GM12892 (cell line): ENCODE results near the gene ARFGAP3.

ENCODE experiments used
- DNase-seq: peaks from one replicate; pipeline ENCODE4 v3.0.0; 2011; ENCODE audit not compliant: insufficient read length
- FAIRE-seq: peaks from 2 replicates; lab custom pipeline; 2011; peaks lifted over from hg19 to GRCh38; lab: Jason Lieb, UNC
- POLR2A ChIP-seq: IDR thresholded peaks from 2 replicates; pipeline ENCODE4 v1.6.1; 2011; ENCODE audit warnings: low read depth, low read length, control low read depth
- POLR2AphosphoS5 ChIP-seq: IDR thresholded peaks from 2 replicates; pipeline ENCODE4 v1.6.1; 2011; ENCODE audit warnings: low read depth, low read length, control low read depth
- TAF1 ChIP-seq: IDR thresholded peaks from 2 replicates; pipeline ENCODE4 v1.6.1; 2011; ENCODE audit warnings: low read depth, mild to moderate bottlenecking, control low read depth, low read length, borderline replicate concordance

Gene ARFGAP3

GRCh38 chr22:42871146-42872050 lies 14.3 kb upstream of the ARFGAP3 start:
- no peak for FAIRE-seq
- TF ChIP-seq POLR2AphosphoS5: no peak
- no peak for TF ChIP-seq POLR2A
- TF ChIP-seq TAF1: no peak
- DNase-seq: no peak

DNA sequence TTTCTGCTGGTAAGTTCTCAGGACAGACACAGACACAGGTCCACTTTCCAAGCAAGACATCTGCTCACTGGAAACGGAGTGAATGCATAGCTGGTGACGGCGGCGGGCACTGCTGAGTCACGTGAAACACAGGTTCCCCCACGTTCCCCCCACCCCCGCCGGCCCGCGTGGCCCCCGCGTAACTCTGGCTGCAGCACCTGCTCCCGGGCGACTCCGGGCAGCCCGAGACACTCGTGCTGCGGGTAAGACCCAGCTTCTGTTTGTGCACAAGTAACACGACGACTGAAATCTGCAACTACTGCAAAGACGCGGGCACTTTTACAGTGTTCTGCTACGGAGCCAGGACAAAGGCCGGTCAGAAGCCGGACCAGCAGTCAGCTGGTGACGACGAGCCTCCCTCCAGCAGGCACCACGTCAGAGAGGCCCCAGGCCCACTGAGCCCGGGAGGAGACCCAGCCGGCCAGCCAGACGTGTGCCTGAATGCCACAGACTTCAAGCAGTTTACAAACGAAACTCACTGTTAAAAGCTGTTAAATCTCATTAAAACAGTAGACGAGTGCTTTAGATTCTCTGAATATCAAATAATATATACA lies 12.9 kb upstream of the ARFGAP3 start:
- no peak for FAIRE-seq
- TF ChIP-seq POLR2AphosphoS5 (no peak), TAF1 (no peak), POLR2A (no peak)
- DNase-seq: no peak

DNA sequence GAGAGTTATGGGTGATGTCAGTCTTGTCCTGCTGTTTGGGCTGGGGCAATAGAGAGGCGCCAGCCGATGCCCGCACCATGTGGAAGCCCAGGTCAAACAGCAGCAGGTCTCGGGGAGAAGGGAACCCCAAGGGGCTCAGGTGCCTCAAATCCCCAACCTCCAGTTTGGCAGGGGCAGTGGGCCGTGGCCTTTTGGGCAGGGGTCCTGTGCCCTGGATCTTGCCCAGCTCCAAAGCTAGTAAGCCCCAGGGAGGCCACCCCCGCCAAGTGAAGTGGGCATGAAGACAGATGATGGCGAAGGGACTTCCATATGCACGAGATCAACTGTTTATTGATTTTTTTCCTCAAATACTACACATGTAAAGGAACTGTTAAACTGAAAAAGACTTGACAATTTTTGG lies 12.4 kb upstream of the ARFGAP3 start:
- TF ChIP-seq POLR2AphosphoS5 (no peak), POLR2A (no peak)
- no peak for FAIRE-seq
- DNase-seq: no peak

GRCh38 chr22:42868751-42869251 lies 11.7 kb upstream of the ARFGAP3 start:
- no peak for TF ChIP-seq POLR2AphosphoS5
- no peak for TF ChIP-seq POLR2A
- no peak for TF ChIP-seq TAF1
- no peak for DNase-seq
- FAIRE-seq: no peak

DNA sequence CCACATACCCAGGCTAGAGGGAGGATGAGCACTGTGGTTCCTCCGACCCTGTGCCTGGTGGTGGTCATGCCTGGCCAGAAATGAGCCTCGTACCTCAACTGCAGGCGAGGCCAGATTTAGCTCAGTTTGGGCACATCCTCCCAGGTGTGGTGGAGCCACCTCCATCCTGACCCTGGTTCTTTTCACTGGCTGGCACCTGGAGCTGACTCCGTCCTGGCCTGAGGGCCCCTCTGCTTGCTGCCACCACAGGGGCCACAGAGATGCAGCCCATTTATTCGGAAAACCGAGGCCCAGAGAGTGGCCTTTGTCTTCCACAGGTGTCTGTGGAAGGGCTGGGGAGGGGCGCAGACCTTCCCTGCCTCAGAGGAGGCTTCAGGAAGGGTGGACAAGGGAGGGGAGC lies 9.0 kb upstream of the ARFGAP3 start:
- DNase-seq (no peak), FAIRE-seq (no peak)
- no peak for TF ChIP-seq POLR2AphosphoS5
- no peak for TF ChIP-seq POLR2A
- TF ChIP-seq TAF1: no peak

DNA sequence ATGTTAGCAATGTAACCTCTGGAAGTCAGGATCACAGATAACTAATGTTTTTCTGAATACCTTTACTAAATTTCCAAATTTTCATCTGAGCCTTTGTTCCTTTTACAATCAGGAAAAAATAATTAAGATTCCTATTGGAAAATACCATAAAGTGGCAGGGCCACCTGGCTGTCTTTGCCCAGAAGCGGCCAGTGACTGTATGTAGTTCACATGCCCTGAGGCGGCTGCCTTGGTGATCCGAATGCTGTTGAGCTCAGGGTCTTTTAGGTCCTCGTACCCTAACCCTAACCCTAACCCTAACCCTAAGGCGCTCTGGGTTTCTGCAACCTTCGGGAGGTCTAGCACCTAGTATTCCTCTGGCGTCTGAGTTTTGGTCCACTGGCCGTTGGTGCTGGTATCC lies 8.5 kb upstream of the ARFGAP3 start:
- no peak for TF ChIP-seq POLR2A
- TF ChIP-seq POLR2AphosphoS5: no peak
- no peak for TF ChIP-seq TAF1
- FAIRE-seq: no peak
- no peak for DNase-seq

- TF ChIP-seq TAF1: no peak
- no peak for TF ChIP-seq POLR2A
- no peak for TF ChIP-seq POLR2AphosphoS5
- FAIRE-seq (peak; percentile 66), DNase-seq (no peak)
These were observed 6.4 kb upstream of the ARFGAP3 start for GRCh38 chr22:42863349-42863961.

GRCh38 chr22:42862045-42862734 lies 5.1 kb upstream of the ARFGAP3 start:
- no peak for DNase-seq
- no peak for TF ChIP-seq POLR2A
- no peak for TF ChIP-seq POLR2AphosphoS5
- TF ChIP-seq TAF1: no peak
- no peak for FAIRE-seq

- FAIRE-seq (no peak), DNase-seq (no peak)
- TF ChIP-seq POLR2AphosphoS5: no peak
- no peak for TF ChIP-seq TAF1
- no peak for TF ChIP-seq POLR2A
These were observed 3.9 kb upstream of the ARFGAP3 start for GRCh38 chr22:42860968-42861367.

DNA sequence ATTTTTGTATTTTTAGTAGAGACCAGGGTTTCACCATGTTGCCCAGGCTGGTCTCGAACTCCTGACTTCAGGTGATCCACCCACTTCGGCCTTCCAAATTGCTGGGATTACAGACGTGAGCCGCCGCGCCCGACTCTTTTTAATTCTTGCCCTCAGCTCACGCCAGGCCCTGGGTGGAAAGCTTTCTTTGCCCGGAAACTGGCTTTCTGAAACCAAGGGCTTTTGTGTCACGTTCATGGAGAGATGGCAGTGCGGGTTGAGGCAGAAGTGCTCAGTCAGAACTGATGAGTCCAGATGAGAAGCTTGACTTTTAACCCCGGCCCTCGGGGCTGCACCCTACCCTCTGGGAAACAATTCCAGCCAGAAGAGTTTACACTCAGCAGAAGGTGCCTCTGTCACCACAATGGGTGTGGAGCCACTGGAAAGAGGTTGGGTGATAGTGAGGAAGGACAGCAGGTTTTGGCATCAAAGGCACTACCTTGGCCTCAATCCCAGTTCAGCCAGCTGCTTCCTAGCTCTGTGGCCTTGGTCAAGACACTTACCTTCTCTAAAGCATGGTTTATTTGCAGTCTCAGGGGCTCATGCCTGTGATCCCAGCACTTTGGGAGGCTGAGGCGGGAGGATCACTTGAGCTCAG lies 890 bp upstream of the ARFGAP3 start:
- no peak for DNase-seq
- FAIRE-seq: no peak
- TF ChIP-seq TAF1 (no peak), POLR2AphosphoS5 (no peak), POLR2A (no peak)
